Measurements from ENCODE around the gene DNAH6. TPM values are rescaled to one million over a fixed set of nuclear protein-coding genes. Genes with fewer than 3 reads are reported as not detected.
"Not testable (repeated sequence)": the region's sequence is repeated elsewhere in the genome, so short reads cannot be mapped to it uniquely, and the experiment has no call there.

Gene DNAH6
- total RNA-seq, 1 donor from 2014 or later = 5.5 TPM

GRCh38 chr2:84862006-84862405, 345.7 kb downstream of the DNAH6 start:
- DNase-seq (ENCODE audit: low spot score, unreplicated experiment) = no peak
- TF ChIP-seq CTCF (IDR thresholded peaks at IDR 0.05; ENCODE audit: unreplicated experiment) = no peak
- Mint-ChIP-seq H3K4me1 (ENCODE audit: low read depth) (no peaks in the 10 kb centered on the region), H3K27me3 (peaks cover 13% of the 10 kb centered on the region), H3K4me3 (ENCODE audit: low read depth) (no peak overlapping the region), H3K27ac (no peak overlapping the region), H3K36me3 (ENCODE audit: insufficient read depth) (no peaks in the 10 kb centered on the region), H3K9me3 (ENCODE audit: low read depth) (no peaks in the 10 kb centered on the region)

GRCh38 chr2:84865181-84865783, 349.0 kb downstream of the DNAH6 start:
- H3K9me3 Mint-ChIP-seq (ENCODE audit: low read depth) = no peaks in the 10 kb centered on the region
- DNase-seq (ENCODE audit: low spot score, unreplicated experiment) = no peak
- no peak overlapping the region for H3K4me3 Mint-ChIP-seq (ENCODE audit: low read depth)
- peaks cover 7% of the 10 kb centered on the region for H3K27me3 Mint-ChIP-seq
- TF ChIP-seq CTCF (IDR thresholded peaks at IDR 0.05; ENCODE audit: unreplicated experiment) = no peak
- no peaks in the 10 kb centered on the region for H3K36me3 Mint-ChIP-seq (ENCODE audit: insufficient read depth)
- no peak overlapping the region for H3K27ac Mint-ChIP-seq
- H3K4me1 Mint-ChIP-seq (ENCODE audit: low read depth) = no peaks in the 10 kb centered on the region

GRCh38 chr2:84866122-84866521, 349.8 kb downstream of the DNAH6 start:
- Mint-ChIP-seq H3K27me3 (peaks cover 10% of the 10 kb centered on the region), H3K4me3 (ENCODE audit: low read depth) (no peak overlapping the region), H3K9me3 (ENCODE audit: low read depth) (no peaks in the 10 kb centered on the region), H3K27ac (no peak overlapping the region), H3K36me3 (ENCODE audit: insufficient read depth) (no peaks in the 10 kb centered on the region), H3K4me1 (ENCODE audit: low read depth) (no peaks in the 10 kb centered on the region)
- DNase-seq (ENCODE audit: low spot score, unreplicated experiment) = no peak
- no peak for TF ChIP-seq CTCF (IDR thresholded peaks at IDR 0.05; ENCODE audit: unreplicated experiment)

- DNase-seq (ENCODE audit: low spot score, unreplicated experiment); H3K4me3 Mint-ChIP-seq (ENCODE audit: low read depth); H3K4me1 Mint-ChIP-seq (ENCODE audit: low read depth); H3K27ac Mint-ChIP-seq; H3K36me3 Mint-ChIP-seq (ENCODE audit: insufficient read depth); H3K9me3 Mint-ChIP-seq (ENCODE audit: low read depth): not testable (repeated sequence)
- peaks cover 10% of the 10 kb centered on the region for H3K27me3 Mint-ChIP-seq
These were observed 352.0 kb downstream of the DNAH6 start for GRCh38 chr2:84868327-84868726.

Other genes starting within 250 kb of the DNAH6 start
- gene SUCLG1, start 57.2 kb upstream of the DNAH6 start, total RNA-seq = 79.4 and 85.0 TPM in 2 replicates